Neural cell (in vitro differentiated cells): ENCODE data around the gene PRKAR1A.

Experiments used
- EP300 ChIP-seq: fragments of 450-650 bp; conservative IDR thresholded peaks from 2 replicates; pipeline ENCODE4 v1.6.1; 2014; ENCODE audit warnings: antibody characterized with exemption, mild to moderate bottlenecking, moderate library complexity; ENCODE audit not compliant: poor library complexity, severe bottlenecking
- EZH2 ChIP-seq: fragments of 200-600, 300-800 bp; shearing (Covaris generic), sonication (generic); IDR thresholded peaks from 2 replicates; pipeline ENCODE4 v1.6.1; 2014; ENCODE audit warnings: antibody characterized with exemption, low read length, borderline replicate concordance, mild to moderate bottlenecking; ENCODE audit not compliant: insufficient read depth, poor library complexity, severe bottlenecking
- MXI1 ChIP-seq: fragments of 450-650 bp; conservative IDR thresholded peaks from 2 replicates; pipeline ENCODE4 v1.6.1; 2014; ENCODE audit warnings: antibody characterized with exemption, mild to moderate bottlenecking; ENCODE audit not compliant: poor library complexity, severe bottlenecking
- POLR2AphosphoS5 ChIP-seq: IDR thresholded peaks from 2 replicates; pipeline ENCODE4 v1.6.1; 2012
- REST ChIP-seq: IDR thresholded peaks from 2 replicates; pipeline ENCODE4 v1.6.1; 2012; ENCODE audit warnings: borderline replicate concordance
- SMC3 ChIP-seq: fragments of 450-650 bp; conservative IDR thresholded peaks from 2 replicates; pipeline ENCODE4 v1.6.1; 2014; ENCODE audit warnings: antibody characterized with exemption, mild to moderate bottlenecking, moderate library complexity; ENCODE audit not compliant: poor library complexity
- TAF1 ChIP-seq: IDR thresholded peaks from 2 replicates; pipeline ENCODE4 v1.6.1; 2012; ENCODE audit warnings: low read depth
- TF ChIP-seq, protein P1 (sequence below): fragments of 450-650 bp; IDR thresholded peaks from 2 replicates; pipeline ENCODE4 v1.5.1; 2014; ENCODE audit warnings: antibody characterized with exemption, mild to moderate bottlenecking, moderate library complexity; ENCODE audit not compliant: poor library complexity, severe bottlenecking

DNA sequence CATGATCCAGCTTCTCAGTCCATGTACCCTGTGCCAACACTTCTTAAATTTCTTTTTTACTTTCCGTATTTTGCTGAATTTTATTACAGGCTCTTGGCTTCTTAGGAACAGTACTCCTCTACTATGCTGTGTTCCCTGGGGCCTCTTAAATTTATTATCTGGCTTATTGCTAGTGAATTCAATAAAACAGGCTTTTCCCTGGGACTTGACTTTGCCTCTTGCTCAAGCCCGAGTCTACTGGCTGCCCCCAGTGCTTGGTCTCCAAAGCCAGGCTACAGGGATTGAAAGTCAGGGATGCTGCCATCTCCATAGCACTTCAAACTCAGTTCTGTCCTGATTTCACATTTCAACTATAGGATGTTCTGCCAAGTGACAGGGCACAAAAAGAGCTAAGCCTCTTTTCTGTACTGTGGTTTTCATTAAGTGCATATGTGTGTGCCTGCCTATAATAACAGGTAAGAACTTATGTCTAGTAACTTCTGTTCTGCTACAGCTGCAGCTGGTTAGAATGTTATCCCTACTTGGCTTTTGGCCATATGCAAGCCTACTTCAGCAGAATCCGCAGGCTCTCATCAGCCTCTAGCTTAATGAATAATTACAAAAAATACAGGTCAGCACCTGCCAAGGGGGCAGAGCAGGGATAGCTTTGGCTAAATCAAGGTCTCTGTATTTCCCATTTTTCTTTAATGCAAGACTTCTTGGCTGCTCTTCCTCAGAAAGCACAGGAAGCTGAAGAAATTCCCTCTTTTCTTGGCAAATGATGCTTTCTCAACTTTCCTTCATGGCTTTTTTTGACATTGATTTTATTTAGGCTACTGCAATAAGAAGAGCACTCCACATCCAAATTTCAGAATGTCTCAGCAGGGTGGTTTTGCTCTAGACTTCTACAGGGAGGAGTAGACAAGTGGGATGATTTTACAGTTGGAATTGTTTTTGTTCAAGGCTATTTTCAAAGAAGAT is 80.7 kb downstream of the PRKAR1A start:
- TF ChIP-seq, protein P1, sequence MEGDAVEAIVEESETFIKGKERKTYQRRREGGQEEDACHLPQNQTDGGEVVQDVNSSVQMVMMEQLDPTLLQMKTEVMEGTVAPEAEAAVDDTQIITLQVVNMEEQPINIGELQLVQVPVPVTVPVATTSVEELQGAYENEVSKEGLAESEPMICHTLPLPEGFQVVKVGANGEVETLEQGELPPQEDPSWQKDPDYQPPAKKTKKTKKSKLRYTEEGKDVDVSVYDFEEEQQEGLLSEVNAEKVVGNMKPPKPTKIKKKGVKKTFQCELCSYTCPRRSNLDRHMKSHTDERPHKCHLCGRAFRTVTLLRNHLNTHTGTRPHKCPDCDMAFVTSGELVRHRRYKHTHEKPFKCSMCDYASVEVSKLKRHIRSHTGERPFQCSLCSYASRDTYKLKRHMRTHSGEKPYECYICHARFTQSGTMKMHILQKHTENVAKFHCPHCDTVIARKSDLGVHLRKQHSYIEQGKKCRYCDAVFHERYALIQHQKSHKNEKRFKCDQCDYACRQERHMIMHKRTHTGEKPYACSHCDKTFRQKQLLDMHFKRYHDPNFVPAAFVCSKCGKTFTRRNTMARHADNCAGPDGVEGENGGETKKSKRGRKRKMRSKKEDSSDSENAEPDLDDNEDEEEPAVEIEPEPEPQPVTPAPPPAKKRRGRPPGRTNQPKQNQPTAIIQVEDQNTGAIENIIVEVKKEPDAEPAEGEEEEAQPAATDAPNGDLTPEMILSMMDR, result no peak
- TF ChIP-seq TAF1 (no peak), POLR2AphosphoS5 (no peak), REST (no peak), EP300 (no peak), MXI1 (no peak), SMC3 (no peak), EZH2 (no peak)
